Measurements from ENCODE around the gene RNF187. TPM values are rescaled to one million over a fixed set of nuclear protein-coding genes. Genes with fewer than 3 reads are reported as not detected.
A peak's percentile ranks its signal among the peaks of the same experiment; 100 is the strongest.
"Not testable (repeated sequence)": the region's sequence is repeated elsewhere in the genome, so short reads cannot be mapped to it uniquely, and the experiment has no call there.

The RNF187 gene
- total RNA-seq, 2 experiments from 2014 or later = 110 to 132 TPM

DNA sequence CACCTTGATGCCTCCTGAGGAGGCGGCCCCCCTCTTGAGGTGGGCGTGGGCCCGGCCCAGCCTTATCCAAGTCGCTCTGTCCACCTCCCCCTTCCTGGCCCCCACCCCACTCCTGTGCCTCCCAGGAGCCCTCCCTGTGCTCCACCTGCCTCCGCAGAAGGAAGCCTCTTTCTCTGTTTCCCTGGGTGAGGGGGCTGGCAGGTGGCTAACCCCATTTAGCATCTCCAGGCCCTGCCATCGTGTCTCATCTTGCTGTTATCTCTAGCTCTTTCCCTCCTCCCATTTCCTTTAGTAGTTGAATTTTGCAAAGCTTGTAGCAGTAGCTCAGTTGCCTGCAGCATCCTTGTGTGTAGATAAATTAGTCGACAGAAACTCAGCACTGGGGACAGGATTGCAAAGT is 7.2 kb downstream of the RNF187 start:
- no peak overlapping the region for H3K4me3 Mint-ChIP-seq
- H3K36me3 Mint-ChIP-seq (ENCODE audit: low read depth) = peaks cover 75% of the 10 kb centered on the region
- no peaks in the 10 kb centered on the region for H3K27me3 Mint-ChIP-seq
- H3K9me3 Mint-ChIP-seq = no peaks in the 10 kb centered on the region
- H3K27ac Mint-ChIP-seq = no peak overlapping the region
- CTCF ChIA-PET = no interaction called here
- H3K4me1 Mint-ChIP-seq = peaks cover 45% of the 10 kb centered on the region
- POLR2A ChIA-PET = interaction anchor here (0.6 kb wide), 1 partner anchor 37 kb away, joined by 5 read pairs; no protein-coding TSS in a partner anchor
- no peak for DNase-seq

DNA sequence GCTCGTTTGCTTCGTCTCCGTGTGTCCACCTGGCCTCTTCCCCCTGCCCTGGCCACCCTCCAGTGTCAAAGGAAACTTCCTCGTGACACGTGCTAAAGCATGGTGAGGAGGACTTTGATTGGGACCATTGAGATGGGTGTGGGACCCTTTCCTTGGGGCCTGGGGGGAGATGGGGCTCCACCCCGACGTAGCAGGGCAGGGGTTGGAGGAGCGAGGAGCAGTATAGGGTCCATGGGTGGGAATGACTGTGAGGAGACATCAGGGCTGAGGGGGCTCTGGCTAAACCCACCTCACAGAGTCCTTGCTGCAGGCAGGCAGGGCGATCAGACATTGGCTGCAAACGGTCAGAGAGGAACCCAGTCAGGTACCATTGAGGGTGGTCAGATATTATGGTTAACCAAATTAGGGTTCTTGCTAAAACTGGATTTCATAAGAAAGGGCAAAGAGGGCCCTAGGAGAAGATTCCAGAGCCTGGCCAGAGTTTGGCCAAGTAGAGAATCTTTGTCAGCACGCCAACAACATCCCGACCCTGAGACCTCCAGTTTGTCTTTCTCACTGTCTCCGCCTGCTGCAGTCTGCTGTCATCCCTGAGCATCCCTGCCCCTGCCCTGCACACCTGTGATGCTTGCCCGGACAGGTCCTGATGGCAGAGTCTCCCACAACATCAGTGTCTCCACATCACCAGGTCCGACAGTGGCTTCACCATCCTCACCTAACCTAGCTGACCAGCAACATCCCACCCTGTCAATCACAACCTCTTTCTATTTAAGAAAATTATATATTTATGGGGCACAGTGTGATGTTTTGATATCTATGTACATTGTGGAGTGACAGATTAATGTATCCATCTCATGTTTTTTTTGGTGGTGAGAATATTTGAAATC is 8.0 kb downstream of the RNF187 start:
- peaks cover 44% of the 10 kb centered on the region for H3K4me1 Mint-ChIP-seq
- DNase-seq = no peak
- H3K9me3 Mint-ChIP-seq = no peaks in the 10 kb centered on the region
- peaks cover 69% of the 10 kb centered on the region for H3K36me3 Mint-ChIP-seq (ENCODE audit: low read depth)
- H3K27ac Mint-ChIP-seq = no peak overlapping the region
- no peaks in the 10 kb centered on the region for H3K27me3 Mint-ChIP-seq
- ChIA-PET CTCF (no interaction called here), POLR2A (interaction anchor here (0.6 to 0.7 kb wide), 2 partner anchors 38 to 329 kb away, joined by 4 to 5 read pairs; no protein-coding TSS in a partner anchor)
- H3K4me3 Mint-ChIP-seq = no peak overlapping the region

DNA sequence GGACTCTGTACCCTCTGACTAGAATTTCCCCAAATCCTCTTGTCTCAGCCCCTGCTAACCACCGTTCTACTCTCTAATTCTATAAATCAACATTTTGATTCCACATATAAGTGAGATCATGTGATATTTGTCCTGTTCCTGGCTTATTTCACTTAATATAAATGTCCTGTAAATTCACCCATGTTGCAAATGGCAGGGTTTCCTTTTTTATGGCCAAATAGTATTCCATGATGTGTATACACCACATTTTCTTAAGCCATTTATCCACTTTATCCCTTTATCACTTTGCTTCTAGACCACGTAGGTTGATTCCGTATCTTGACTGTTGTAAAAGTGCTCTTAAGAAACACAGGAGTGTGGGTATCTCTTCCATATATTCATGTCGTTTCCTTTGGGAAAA is 8.9 kb downstream of the RNF187 start:
- H3K4me1 Mint-ChIP-seq = peaks cover 46% of the 10 kb centered on the region
- no peak overlapping the region for H3K4me3 Mint-ChIP-seq
- peaks cover 60% of the 10 kb centered on the region for H3K36me3 Mint-ChIP-seq (ENCODE audit: low read depth)
- no peaks in the 10 kb centered on the region for H3K9me3 Mint-ChIP-seq
- H3K27me3 Mint-ChIP-seq = no peaks in the 10 kb centered on the region
- H3K27ac Mint-ChIP-seq = no peak overlapping the region
- POLR2A ChIA-PET = no interaction called here
- DNase-seq = no peak
- CTCF ChIA-PET = no interaction called here

DNA sequence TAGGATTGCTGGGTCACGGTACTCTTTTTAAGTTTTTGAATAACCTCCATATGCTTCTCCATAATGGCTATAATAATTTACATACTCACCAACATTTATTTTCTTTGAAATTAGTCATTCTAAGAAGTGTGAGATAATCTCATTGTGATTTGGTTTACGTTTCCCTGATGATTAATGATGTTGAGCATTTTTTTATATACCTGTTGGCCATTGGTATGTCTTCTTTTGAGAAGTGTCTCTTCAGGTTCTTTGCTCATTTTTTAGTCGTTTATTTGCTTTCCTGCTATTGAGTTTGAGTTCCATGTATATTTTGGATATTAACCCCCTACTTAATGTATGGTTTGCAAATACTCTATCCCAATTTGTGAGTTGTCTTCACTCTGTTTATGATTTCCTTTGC is 9.3 kb downstream of the RNF187 start:
- DNase-seq = no peak
- Mint-ChIP-seq H3K36me3 (ENCODE audit: low read depth) (peaks cover 59% of the 10 kb centered on the region), H3K9me3 (no peaks in the 10 kb centered on the region), H3K27ac (no peak overlapping the region), H3K4me1 (peaks cover 49% of the 10 kb centered on the region), H3K4me3 (no peak overlapping the region), H3K27me3 (no peaks in the 10 kb centered on the region)
- POLR2A ChIA-PET = no interaction called here
- CTCF ChIA-PET = no interaction called here

DNA sequence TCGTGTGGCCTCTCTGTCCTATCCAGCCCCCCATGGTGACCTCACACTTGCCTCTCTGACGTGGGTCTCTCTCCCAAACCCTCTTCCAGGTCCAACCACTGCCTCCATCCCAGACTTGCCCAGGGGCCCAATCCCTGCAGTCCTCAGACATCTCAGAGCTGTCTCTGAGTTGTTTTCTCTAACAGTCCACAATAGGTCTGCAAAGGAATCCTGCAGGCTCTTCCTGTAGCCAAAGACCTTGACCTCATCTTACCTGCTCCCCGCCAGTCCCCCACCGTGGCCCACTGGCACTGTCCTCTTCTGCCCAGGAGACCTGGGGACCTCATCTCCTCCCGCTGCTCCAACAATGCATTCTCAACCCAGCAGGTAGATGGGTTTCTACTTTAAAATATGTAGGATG is 10.0 kb downstream of the RNF187 start:
- ChIA-PET CTCF (interaction anchor here (1.2 kb wide), 1 partner anchor 38 kb away, joined by 3 read pairs; no protein-coding TSS in a partner anchor), POLR2A (no interaction called here)
- no peak overlapping the region for H3K27ac Mint-ChIP-seq
- H3K4me3 Mint-ChIP-seq = no peak overlapping the region
- H3K9me3 Mint-ChIP-seq = no peaks in the 10 kb centered on the region
- peaks cover 52% of the 10 kb centered on the region for H3K36me3 Mint-ChIP-seq (ENCODE audit: low read depth)
- DNase-seq = no peak
- no peaks in the 10 kb centered on the region for H3K27me3 Mint-ChIP-seq
- peaks cover 46% of the 10 kb centered on the region for H3K4me1 Mint-ChIP-seq

DNA sequence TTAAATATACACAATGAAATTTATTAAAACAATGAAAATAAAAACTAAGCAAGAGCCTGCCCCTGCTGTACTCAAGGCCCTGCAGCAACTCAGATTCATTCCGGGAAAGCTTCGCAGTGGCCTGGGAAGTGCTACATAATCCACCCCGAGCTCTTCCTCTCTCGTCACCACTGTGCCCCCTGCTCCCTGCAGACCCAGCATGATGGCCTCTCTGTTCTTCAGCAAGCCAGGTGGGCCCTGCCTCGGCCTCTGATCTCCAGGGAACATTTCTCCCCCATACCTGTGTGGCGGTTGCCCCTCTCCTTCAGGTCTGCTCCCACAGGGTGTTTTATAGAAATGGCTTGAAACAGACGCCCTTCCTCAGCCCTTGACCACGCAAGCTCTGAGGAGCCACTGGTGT is 10.6 kb downstream of the RNF187 start:
- DNase-seq = no peak
- ChIA-PET POLR2A (no interaction called here), CTCF (interaction anchor here (1.2 kb wide), 1 partner anchor 39 kb away, joined by 3 read pairs; no protein-coding TSS in a partner anchor)
- no peak overlapping the region for H3K27ac Mint-ChIP-seq
- H3K27me3 Mint-ChIP-seq = no peaks in the 10 kb centered on the region
- no peak overlapping the region for H3K4me3 Mint-ChIP-seq
- peaks cover 51% of the 10 kb centered on the region for H3K36me3 Mint-ChIP-seq (ENCODE audit: low read depth)
- no peaks in the 10 kb centered on the region for H3K9me3 Mint-ChIP-seq
- H3K4me1 Mint-ChIP-seq = peaks cover 46% of the 10 kb centered on the region

DNA sequence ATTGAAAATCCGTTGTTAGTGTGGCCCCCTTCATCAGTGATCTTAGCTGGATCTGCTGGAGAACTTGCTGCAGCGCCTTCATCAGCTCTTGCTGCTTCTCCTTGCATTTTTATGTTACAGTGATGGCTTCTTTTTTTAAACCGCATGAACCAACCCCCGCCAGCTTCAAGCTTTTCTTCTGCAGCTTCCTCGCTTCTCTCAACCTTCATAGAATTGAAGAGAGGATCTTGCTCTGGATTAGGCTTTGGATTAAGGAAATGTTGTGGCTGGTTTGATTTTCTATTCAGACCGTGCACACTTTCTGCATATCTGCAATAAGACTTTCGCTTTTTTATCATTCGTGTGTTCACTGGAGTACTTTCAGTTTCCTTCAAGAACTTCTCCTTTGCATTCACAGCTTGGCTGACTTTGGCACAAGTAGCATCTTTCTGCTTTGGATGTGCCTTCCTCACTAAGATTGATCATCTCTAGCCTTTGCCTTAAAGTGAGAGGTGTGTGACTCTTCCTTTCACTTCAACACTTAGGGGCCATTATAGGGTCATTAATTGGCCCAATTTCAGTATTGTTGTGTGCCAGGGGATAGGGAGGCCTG is 13.1 kb downstream of the RNF187 start:
- peak overlapping the region; percentile 56 for H3K4me3 Mint-ChIP-seq
- H3K27ac Mint-ChIP-seq = peak overlapping the region; percentile 61
- ChIA-PET CTCF (interaction anchor here (0.6 to 3.1 kb wide), 15 partner anchors 8 to 400 kb away, joined by 3 to 16 read pairs (median 5); partner anchors contain the start of gene RNF187), POLR2A (no interaction called here)
- no peaks in the 10 kb centered on the region for H3K27me3 Mint-ChIP-seq
- peak; percentile 31 for DNase-seq
- peaks cover 32% of the 10 kb centered on the region for H3K36me3 Mint-ChIP-seq (ENCODE audit: low read depth)
- H3K9me3 Mint-ChIP-seq = no peaks in the 10 kb centered on the region
- peaks cover 36% of the 10 kb centered on the region for H3K4me1 Mint-ChIP-seq

DNA sequence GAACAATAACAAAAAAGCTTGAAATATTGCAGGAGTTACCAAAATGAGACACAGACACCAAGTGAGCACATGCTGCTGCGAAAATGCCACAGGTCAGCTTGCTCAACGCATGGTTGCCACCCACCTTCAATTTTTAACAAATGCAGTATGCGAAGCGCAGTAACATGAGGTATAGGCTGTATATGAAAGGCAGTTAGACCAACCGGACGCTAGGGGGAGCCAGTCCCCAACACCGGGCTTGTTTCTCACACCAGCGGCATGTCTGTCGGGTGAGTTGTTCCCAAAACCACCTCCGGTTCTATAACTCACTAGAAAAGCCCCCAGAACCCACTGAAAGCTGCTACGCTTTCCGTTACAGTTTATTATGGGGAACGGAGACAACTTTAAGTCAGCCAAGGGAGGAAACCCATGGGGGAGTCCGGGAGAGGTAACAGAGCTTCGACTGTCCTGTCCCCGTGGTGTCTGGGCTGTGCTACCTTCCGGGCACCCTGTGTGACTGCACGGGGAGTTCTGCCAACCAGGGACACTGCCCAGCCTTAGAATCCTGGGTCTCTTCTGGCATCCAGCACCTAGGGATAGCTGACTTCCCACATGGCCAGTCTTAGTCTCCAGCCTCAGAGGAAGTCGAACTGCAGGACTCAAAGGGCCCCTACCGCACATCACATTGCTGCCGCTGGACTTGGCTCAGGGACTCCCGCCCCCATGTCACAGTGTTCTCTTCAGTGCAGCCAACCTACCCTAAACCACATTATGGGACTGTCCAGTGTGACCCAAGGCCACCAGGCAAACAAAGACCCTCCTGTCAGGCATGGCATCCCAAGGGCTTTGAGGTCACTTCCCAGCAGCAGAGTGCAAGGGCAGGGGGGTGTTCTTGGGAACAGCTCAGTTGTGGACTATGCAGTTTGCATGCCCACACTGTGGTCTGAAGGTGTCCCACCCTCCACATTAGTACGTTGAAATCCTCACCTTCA is 14.0 kb downstream of the RNF187 start:
- Mint-ChIP-seq H3K27ac (peak overlapping the region; percentile 61), H3K4me3 (peak overlapping the region; percentile 56), H3K36me3 (ENCODE audit: low read depth) (peaks cover 22% of the 10 kb centered on the region), H3K27me3 (no peaks in the 10 kb centered on the region), H3K4me1 (peaks cover 34% of the 10 kb centered on the region), H3K9me3 (no peaks in the 10 kb centered on the region)
- CTCF ChIA-PET = interaction anchor here (0.6 to 3.1 kb wide), 17 partner anchors 8 to 727 kb away, joined by 3 to 16 read pairs (median 5); partner anchors contain the start of gene RNF187
- POLR2A ChIA-PET = no interaction called here
- peak; percentile 90 for DNase-seq

DNA sequence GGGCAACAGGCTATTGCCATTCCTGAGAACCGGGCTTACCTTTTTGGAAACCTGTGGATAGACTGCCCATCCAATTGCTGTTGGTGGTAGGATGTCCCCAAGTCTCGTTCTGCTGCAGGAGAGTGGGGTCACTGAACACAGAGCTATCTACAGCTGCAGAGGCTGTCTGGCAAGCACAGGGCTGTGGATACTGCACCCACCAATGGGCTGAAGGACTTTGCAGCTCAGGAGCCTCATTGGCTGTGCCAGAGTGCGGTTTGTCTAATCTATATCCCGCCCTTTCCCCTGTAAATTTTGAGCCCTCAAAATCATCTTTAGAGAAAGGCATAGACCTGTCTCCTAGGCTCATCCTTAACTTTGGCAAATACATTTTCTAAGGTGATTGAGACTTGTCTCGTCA is 15.3 kb downstream of the RNF187 start:
- ChIA-PET POLR2A (no interaction called here), CTCF (interaction anchor here (1.4 to 3.1 kb wide), 2 partner anchors 15 to 28 kb away, joined by 9 to 16 read pairs; no protein-coding TSS in a partner anchor)
- Mint-ChIP-seq H3K27ac (no peak overlapping the region), H3K27me3 (no peaks in the 10 kb centered on the region), H3K36me3 (ENCODE audit: low read depth) (peaks cover 14% of the 10 kb centered on the region), H3K9me3 (no peaks in the 10 kb centered on the region), H3K4me1 (peaks cover 32% of the 10 kb centered on the region), H3K4me3 (no peak overlapping the region)
- DNase-seq = no peak

DNA sequence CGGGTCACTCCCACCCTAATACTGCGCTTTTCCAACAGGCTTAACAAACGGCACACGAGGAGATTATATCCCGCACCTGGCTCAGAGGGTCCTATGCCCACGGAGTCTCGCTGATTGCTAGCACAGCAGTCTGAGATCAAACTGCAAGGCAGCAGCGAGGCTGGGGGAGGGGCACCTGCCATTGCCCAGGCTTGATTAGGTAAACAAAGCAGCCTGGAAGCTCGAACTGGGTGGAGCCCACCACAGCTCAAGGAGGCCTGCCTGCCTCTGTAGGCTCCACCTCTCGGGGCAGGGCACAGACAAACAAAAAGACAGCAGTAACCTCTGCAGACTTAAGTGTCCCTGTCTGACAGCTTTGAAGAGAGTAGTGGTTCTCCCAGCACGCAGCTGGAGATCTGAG is 18.8 kb downstream of the RNF187 start:
- CTCF ChIA-PET, POLR2A ChIA-PET: not testable (repeated sequence)

DNA sequence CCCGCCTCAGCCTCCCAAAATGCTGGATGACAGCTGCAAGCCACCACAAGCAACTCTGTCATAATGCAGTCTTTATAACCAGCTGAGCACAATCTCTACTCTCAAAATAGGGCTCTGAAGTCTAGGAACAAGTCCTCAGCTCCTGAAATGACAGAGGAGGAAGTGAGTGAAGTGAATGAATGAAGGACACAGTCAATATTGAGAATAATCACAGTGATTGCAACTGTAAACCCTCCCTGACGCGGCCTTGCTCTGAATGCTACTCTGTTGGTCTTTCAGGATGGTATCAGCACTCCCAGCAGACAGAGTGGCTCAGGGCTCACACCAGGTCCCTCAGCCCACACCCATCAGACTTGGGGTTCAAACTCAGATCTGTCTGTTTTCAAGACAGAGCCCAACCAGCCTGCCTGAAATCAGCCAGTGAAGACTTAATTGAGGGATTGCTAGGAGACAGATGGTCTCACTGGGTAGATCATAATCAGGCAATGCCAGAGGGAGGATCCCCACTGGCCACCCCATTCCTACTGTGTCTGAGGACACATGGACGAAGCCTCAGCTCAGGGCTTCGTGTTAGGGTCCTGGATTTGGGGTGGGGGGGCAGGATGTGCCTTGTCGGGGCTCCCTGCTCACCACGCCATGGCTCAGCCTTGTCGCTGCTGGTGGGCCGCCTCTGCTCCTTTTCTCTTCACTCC is 20.9 kb downstream of the RNF187 start:
- no peaks in the 10 kb centered on the region for H3K36me3 Mint-ChIP-seq (ENCODE audit: low read depth)
- no peak overlapping the region for H3K4me3 Mint-ChIP-seq
- peaks cover 27% of the 10 kb centered on the region for H3K4me1 Mint-ChIP-seq
- ChIA-PET POLR2A (no interaction called here), CTCF (interaction anchor here (1.0 to 1.7 kb wide), 2 partner anchors 7 to 36 kb away, joined by 3 to 5 read pairs; no protein-coding TSS in a partner anchor)
- no peak for DNase-seq
- no peak overlapping the region for H3K27ac Mint-ChIP-seq
- peaks cover 10% of the 10 kb centered on the region for H3K27me3 Mint-ChIP-seq
- no peaks in the 10 kb centered on the region for H3K9me3 Mint-ChIP-seq

More for the DNA sequence above, 18.8 kb downstream of the RNF187 start:
- H3K4me1 Mint-ChIP-seq = peaks cover 22% of the 10 kb centered on the region
- not testable (repeated sequence) for H3K36me3 Mint-ChIP-seq (ENCODE audit: low read depth); H3K27me3 Mint-ChIP-seq; DNase-seq; H3K27ac Mint-ChIP-seq; H3K9me3 Mint-ChIP-seq; H3K4me3 Mint-ChIP-seq

DNA sequence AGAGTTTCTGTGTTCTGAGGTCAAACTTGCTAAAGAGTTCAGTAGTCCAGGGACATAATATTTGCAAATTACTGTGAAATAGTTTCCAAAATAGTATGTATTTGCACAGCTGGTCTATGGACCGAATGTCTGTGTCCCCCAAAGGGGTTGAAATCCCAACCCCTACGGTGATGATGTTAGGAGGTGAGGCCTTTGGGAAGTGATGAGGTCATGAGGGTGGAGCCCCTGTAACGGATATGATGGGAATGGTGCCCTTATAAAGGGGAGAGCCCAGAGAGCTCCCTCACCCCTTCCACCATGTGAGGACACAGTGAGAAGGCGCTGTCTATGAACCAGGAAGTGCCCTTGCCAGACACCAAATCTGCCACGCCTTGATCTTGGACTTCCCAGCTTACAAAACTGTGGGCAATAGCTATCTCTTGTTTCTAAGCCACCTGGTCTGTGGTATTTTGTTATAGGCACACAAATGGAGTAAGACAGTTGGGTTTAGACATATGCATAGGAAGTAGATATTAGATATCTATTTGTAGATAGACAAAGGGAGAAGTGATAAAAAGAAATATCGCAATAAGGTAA is 21.7 kb downstream of the RNF187 start:
- Mint-ChIP-seq H3K4me1 (peaks cover 32% of the 10 kb centered on the region), H3K4me3 (no peak overlapping the region), H3K27me3 (peaks cover 10% of the 10 kb centered on the region), H3K36me3 (ENCODE audit: low read depth) (no peaks in the 10 kb centered on the region), H3K9me3 (no peaks in the 10 kb centered on the region), H3K27ac (no peak overlapping the region)
- ChIA-PET CTCF (interaction anchor here (1.0 to 1.7 kb wide), 2 partner anchors 8 to 37 kb away, joined by 3 to 5 read pairs; no protein-coding TSS in a partner anchor), POLR2A (no interaction called here)
- DNase-seq = no peak
